Measurements from ENCODE around the gene PTGFRN. TPM values are rescaled to one million over a fixed set of nuclear protein-coding genes. Genes with fewer than 3 reads are reported as not detected.

PTGFRN gene
- total RNA-seq, 1 experiment from 2014 or later, result 60.6 TPM

- no peak for TF ChIP-seq ZFX (IDR thresholded peaks at IDR 0.05)
Measured at GRCh38 chr1:116920211-116920610, 10.5 kb downstream of the PTGFRN start (continued).

GRCh38 chr1:116921301-116921885 lies 11.7 kb downstream of the PTGFRN start:
- no peak overlapping the region for H3K27ac ChIP-seq (ENCODE audit: low read depth, low read length)
- no peak overlapping the region for H2AFZ ChIP-seq (ENCODE audit: low read depth, low read length, poor library complexity, severe bottlenecking)
- no peaks in the 10 kb centered on the region for H4K20me1 ChIP-seq (ENCODE audit: insufficient read depth)
- no peaks in the 10 kb centered on the region for H3K9me2 ChIP-seq (ENCODE audit: insufficient read depth)
- H3K4me2 ChIP-seq (ENCODE audit: low read length), result no peak overlapping the region
- no peak for DNase-seq (ENCODE audit: low read depth, low spot score)
- BruUV-seq (replicated peaks), result no TSS peak
- H3K9ac ChIP-seq (ENCODE audit: low read length), result no peak overlapping the region
- H3K4me1 ChIP-seq (ENCODE audit: control insufficient read depth in 1 of 2, insufficient read depth in 2 of 2, low read length in 2 of 2), result peaks cover 0 to 22% of the 10 kb centered on the region in 2 experiments; a peak in 1 of 4 replicates
- POLR2A ChIA-PET, result no interaction called here
- TF ChIP-seq MAX (IDR thresholded peaks at IDR 0.05) (no peak), TCF7L2 (IDR thresholded peaks at IDR 0.05; ENCODE audit: borderline replicate concordance, extremely low read depth, insufficient read depth, insufficient read length) (no peak), SIN3A (IDR thresholded peaks at IDR 0.05; ENCODE audit: low read depth) (no peak), EGR1 (IDR thresholded peaks at IDR 0.05; ENCODE audit: low read depth) (no peak), POLR2AphosphoS5 (IDR thresholded peaks at IDR 0.05; ENCODE audit: low read depth, low read length) (no peak), ZFX (IDR thresholded peaks at IDR 0.05) (no peak), EZH2 (IDR thresholded peaks at IDR 0.05) (no peak), CBX3 (IDR thresholded peaks at IDR 0.05; ENCODE audit: low read depth) (no peak), ELF1 (IDR thresholded peaks at IDR 0.05; ENCODE audit: borderline replicate concordance, low read depth) (no peak), EZH2phosphoT487 (IDR thresholded peaks at IDR 0.05; ENCODE audit: borderline replicate concordance) (no peak), YY1 (IDR thresholded peaks at IDR 0.05; ENCODE audit: extremely low read depth, insufficient replicate concordance, low read depth, low read length) (no peak), REST (IDR thresholded peaks at IDR 0.05; ENCODE audit: low read depth) (no peak), ATF3 (IDR thresholded peaks at IDR 0.05) (no peak), JUND (IDR thresholded peaks at IDR 0.05) (no peak), ZNF274 (IDR thresholded peaks at IDR 0.05; ENCODE audit: low read depth, low read length) (no peak), FOSL1 (IDR thresholded peaks at IDR 0.05; ENCODE audit: low read depth) (no peak), POLR2A (IDR thresholded peaks at IDR 0.05; ENCODE audit: borderline replicate concordance, extremely low read depth, insufficient read depth, insufficient read length) (no peak), SP1 (IDR thresholded peaks at IDR 0.05; ENCODE audit: low read depth) (no peak)
- no peak overlapping the region for H3K4me3 ChIP-seq (replicated peaks in 1 of 2; ENCODE audit: low read depth in 1 of 2, low read length in 2 of 2)
- intact Hi-C loops (cut with micrococcal nuclease), result no loop called here
- no peaks in the 10 kb centered on the region for H3K9me3 ChIP-seq (ENCODE audit: control insufficient read depth in 1 of 2, insufficient read depth in 1 of 2, low read depth in 1 of 2, low read length in 2 of 2)
- H3K27me3 ChIP-seq (ENCODE audit: insufficient read depth, low read length), result no peaks in the 10 kb centered on the region
- ATAC-seq, result no peak
- peaks cover 59% of the 10 kb centered on the region for H3K79me2 ChIP-seq (ENCODE audit: insufficient read depth, low read length)
- CTCF ChIA-PET, result no interaction called here
- H3K36me3 ChIP-seq (ENCODE audit: control insufficient read depth in 1 of 2, insufficient read depth in 2 of 2, low read length in 2 of 2), result no peaks in the 10 kb centered on the region
- RAD21 ChIA-PET (ENCODE audit: low non-redundant PET in 1 of 2, low total read pairs in 2 of 2, uncharacterized antibody in 2 of 2, unreplicated experiment in 2 of 2), result no interaction called here

Data from HCT116 (cell line).